Colonic mucosa (tissue), 4 donors: ENCODE measurements around the gene IFNA10. TPM values are rescaled to one million over a fixed set of nuclear protein-coding genes. Genes with fewer than 3 reads are reported as not detected.
"Not testable (repeated sequence)": the region's sequence is repeated elsewhere in the genome, so short reads cannot be mapped to it uniquely, and the experiment has no call there.

Experiments used
- DNase-seq: peaks from one replicate; pipeline ENCODE4 v3.0.0-alpha.2; 2020
- H3K27ac ChIP-seq: fragments of 200-600 bp; one replicate; pipeline ENCODE4 v1.8.0; 2021
- H3K27me3 ChIP-seq: fragments of 200-600 bp; one replicate; pipeline ENCODE4 v1.8.0; 2021
- H3K36me3 ChIP-seq: fragments of 200-600 bp; one replicate; pipeline ENCODE4 v1.8.0; 2021
- H3K4me1 ChIP-seq: fragments of 200-600 bp; one replicate; pipeline ENCODE4 v1.8.0; 2021; ENCODE audit warnings: mild to moderate bottlenecking
- H3K4me3 ChIP-seq: fragments of 200-600 bp; one replicate; pipeline ENCODE4 v1.8.0; 2021
- H3K9ac ChIP-seq, 2 donors: one replicate each; pipeline ENCODE4 v1.7.0; 2013; ENCODE audit warnings: control low read depth in 2 of 2, low read depth in 2 of 2, low read length in 2 of 2
- H3K9me3 ChIP-seq: fragments of 200-600 bp; one replicate; pipeline ENCODE4 v1.8.0; 2021
- CTCF ChIP-seq: fragments of 200-600 bp; IDR thresholded peaks from one replicate; pipeline ENCODE4 v1.8.0; 2022; ENCODE audit warnings: antibody characterized with exemption, mild to moderate bottlenecking
- intact Hi-C: fragments of 100-400 bp; cut with DNase I; formaldehyde crosslinking; loops from one replicate; pipeline ENCODE4 v1.14.1; 2022
- total RNA-seq, 2 donors: library from RNA; stranded (reverse); fragmentation: NEBNext Ultra II Directional in 1 of 2; extraction: Animal tissue kit (Norgen Biotek cat#: 25700) in 1 of 2; gene quantifications; one replicate each; pipeline ENCODE4 v1.2.1, GENCODE V29; 2021
- donor health status: healthy.
- donor health status: DM: no; HTN: no; CAD: no.
- donor health status: DM: no; HTN: no; CAD: no.

Gene IFNA10
- not detected for total RNA-seq

- H3K9me3 ChIP-seq, H3K9ac ChIP-seq, intact Hi-C loops, H3K4me1 ChIP-seq, H3K27me3 ChIP-seq, H3K36me3 ChIP-seq, H3K27ac ChIP-seq, DNase-seq, H3K4me3 ChIP-seq: not testable (repeated sequence)
Measured at GRCh38 chr9:21207043-21207442, at the start of gene IFNA10. IFNA10 (minus strand) TSS chr9:21207143; CDS start chr9:21207097, 46 bp downstream.

- no peaks in the 10 kb centered on the region for H3K27me3 ChIP-seq
- no peak for TF ChIP-seq CTCF
- no peak overlapping the region for H3K27ac ChIP-seq
- no peak overlapping the region for H3K9ac ChIP-seq
- H3K4me3 ChIP-seq, result no peak overlapping the region
- H3K9me3 ChIP-seq, result no peaks in the 10 kb centered on the region
- no peaks in the 10 kb centered on the region for H3K36me3 ChIP-seq
- DNase-seq, result no peak
- no peaks in the 10 kb centered on the region for H3K4me1 ChIP-seq
- intact Hi-C loops, result loop anchor here (10.0 kb wide), 1 partner anchor 199 kb away; no protein-coding TSS in a partner anchor
Measured at GRCh38 chr9:21255538-21256212, 48.7 kb upstream of the IFNA10 start.

- DNase-seq, result no peak
- no peaks in the 10 kb centered on the region for H3K36me3 ChIP-seq
- no peak overlapping the region for H3K4me3 ChIP-seq
- H3K27me3 ChIP-seq, result no peaks in the 10 kb centered on the region
- H3K27ac ChIP-seq, result no peak overlapping the region
- intact Hi-C loops, result loop anchor here (10.0 kb wide), 1 partner anchor 202 kb away; no protein-coding TSS in a partner anchor
- no peak overlapping the region for H3K9ac ChIP-seq
- no peak for TF ChIP-seq CTCF
- no peaks in the 10 kb centered on the region for H3K4me1 ChIP-seq
- H3K9me3 ChIP-seq, result no peaks in the 10 kb centered on the region
Measured at GRCh38 chr9:21252721-21253547, 46.0 kb upstream of the IFNA10 start.

- H3K9ac ChIP-seq, result no peak overlapping the region
- no peak for TF ChIP-seq CTCF
- H3K36me3 ChIP-seq, result no peaks in the 10 kb centered on the region
- no peak overlapping the region for H3K4me3 ChIP-seq
- intact Hi-C loops, result loop anchor here (10.0 kb wide), 1 partner anchor 203 kb away; no protein-coding TSS in a partner anchor
- no peak overlapping the region for H3K27ac ChIP-seq
- DNase-seq, result no peak
- H3K9me3 ChIP-seq, result no peaks in the 10 kb centered on the region
- no peaks in the 10 kb centered on the region for H3K4me1 ChIP-seq
- no peaks in the 10 kb centered on the region for H3K27me3 ChIP-seq
Measured at GRCh38 chr9:21251638-21252037, 44.7 kb upstream of the IFNA10 start.

GRCh38 chr9:21251190-21251589 lies 44.2 kb upstream of the IFNA10 start:
- intact Hi-C loops, result loop anchor here (10.0 kb wide), 1 partner anchor 204 kb away; no protein-coding TSS in a partner anchor
- H3K4me3 ChIP-seq, result no peak overlapping the region
- H3K4me1 ChIP-seq, result no peaks in the 10 kb centered on the region
- no peak overlapping the region for H3K27ac ChIP-seq
- H3K9ac ChIP-seq, result no peak overlapping the region
- TF ChIP-seq CTCF, result no peak
- H3K36me3 ChIP-seq, result no peaks in the 10 kb centered on the region
- DNase-seq, result no peak
- no peaks in the 10 kb centered on the region for H3K9me3 ChIP-seq
- no peaks in the 10 kb centered on the region for H3K27me3 ChIP-seq
